BJ (cell line): Measurements from ENCODE around the gene COL19A1. TPM values are rescaled to one million over a fixed set of nuclear protein-coding genes. Genes with fewer than 3 reads are reported as not detected.

Experiments
- CTCF ChIA-PET: fragments of 350-600 bp; formaldehyde crosslinking; extraction: SDS; loops from one replicate; lab custom pipeline; 2021; ENCODE audit warnings: antibody characterized with exemption, inconsistent platforms; lab: Yijun Ruan, JAX
- POLR2A ChIA-PET: fragments of 300-600 bp; sonication (Branson Sonifier 250); formaldehyde crosslinking; extraction: SDS; loops from one replicate; lab custom pipeline; 2021; ENCODE audit warnings: antibody characterized with exemption; lab: Charles Lee
- DNase-seq: peaks from one replicate; pipeline ENCODE4 v3.0.0-alpha.2; 2011; ENCODE audit warnings: low read depth
- H3K27me3 ChIP-seq: 2 replicates; pipeline ENCODE4 v1.6.0; 2011; ENCODE audit warnings: low read length; ENCODE audit not compliant: control insufficient read depth, insufficient read depth
- H3K36me3 ChIP-seq: 2 replicates; pipeline ENCODE4 v1.5.1; 2011; ENCODE audit warnings: low read length; ENCODE audit not compliant: control insufficient read depth, insufficient read depth
- H3K4me3 ChIP-seq: 2 replicates; pipeline ENCODE4 v1.5.1; 2011; ENCODE audit warnings: low read depth, mild to moderate bottlenecking, control low read depth, low read length
- polyA plus RNA-seq: library from polyadenylated mRNA; depleted of rRNA; stranded (reverse); fragments of >200 nt; gene quantifications from 2 replicates; pipeline ENCODE4 v1.2.3, GENCODE V29; 2011; rRNA removed
- small RNA-seq: library from RNA; depleted of rRNA; stranded (forward); fragments of <200 nt; gene quantifications from one replicate; pipeline ENCODE3, GENCODE V24; 2012; ENCODE audit warnings: low replicate concordance, low read depth; ENCODE audit not compliant: insufficient read length
- TF ChIP-seq, protein P1 (sequence below): IDR thresholded peaks from 2 replicates; pipeline ENCODE4 v1.5.1; 2011; ENCODE audit warnings: low read depth, mild to moderate bottlenecking, control low read depth, inconsistent platforms, low read length, moderate library complexity; ENCODE audit not compliant: insufficient read depth

The COL19A1 gene
- polyA plus RNA-seq, 1 experiment: 0.11 TPM

DNA sequence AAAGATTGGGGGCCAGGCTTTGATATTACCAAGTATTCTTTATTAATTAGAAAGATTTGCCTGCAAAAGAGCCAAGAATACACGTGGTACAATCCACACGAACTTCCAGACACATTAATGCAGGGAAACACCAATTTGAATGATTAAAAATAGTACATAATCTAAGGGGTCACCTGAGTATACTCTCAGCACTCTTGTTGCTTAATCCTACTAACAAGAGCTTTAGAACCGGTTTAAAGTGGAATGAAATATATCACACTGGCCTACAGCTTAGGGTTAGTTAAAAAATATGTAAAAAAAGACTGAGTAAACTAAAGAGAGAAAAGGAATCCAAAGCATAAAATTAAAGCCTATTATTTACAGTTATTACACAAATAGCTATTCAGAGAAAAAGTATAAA lies 387.6 kb downstream of the COL19A1 start:
- no peak overlapping the region for H3K4me3 ChIP-seq
- ChIA-PET POLR2A (no interaction called here), CTCF (interaction anchor here (1.2 kb wide), 1 partner anchor 56 kb away, joined by 4 read pairs; no protein-coding TSS in a partner anchor)
- no peaks in the 10 kb centered on the region for H3K27me3 ChIP-seq
- no peak for DNase-seq
- no peaks in the 10 kb centered on the region for H3K36me3 ChIP-seq
- TF ChIP-seq, protein P1, sequence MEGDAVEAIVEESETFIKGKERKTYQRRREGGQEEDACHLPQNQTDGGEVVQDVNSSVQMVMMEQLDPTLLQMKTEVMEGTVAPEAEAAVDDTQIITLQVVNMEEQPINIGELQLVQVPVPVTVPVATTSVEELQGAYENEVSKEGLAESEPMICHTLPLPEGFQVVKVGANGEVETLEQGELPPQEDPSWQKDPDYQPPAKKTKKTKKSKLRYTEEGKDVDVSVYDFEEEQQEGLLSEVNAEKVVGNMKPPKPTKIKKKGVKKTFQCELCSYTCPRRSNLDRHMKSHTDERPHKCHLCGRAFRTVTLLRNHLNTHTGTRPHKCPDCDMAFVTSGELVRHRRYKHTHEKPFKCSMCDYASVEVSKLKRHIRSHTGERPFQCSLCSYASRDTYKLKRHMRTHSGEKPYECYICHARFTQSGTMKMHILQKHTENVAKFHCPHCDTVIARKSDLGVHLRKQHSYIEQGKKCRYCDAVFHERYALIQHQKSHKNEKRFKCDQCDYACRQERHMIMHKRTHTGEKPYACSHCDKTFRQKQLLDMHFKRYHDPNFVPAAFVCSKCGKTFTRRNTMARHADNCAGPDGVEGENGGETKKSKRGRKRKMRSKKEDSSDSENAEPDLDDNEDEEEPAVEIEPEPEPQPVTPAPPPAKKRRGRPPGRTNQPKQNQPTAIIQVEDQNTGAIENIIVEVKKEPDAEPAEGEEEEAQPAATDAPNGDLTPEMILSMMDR: no peak

DNA sequence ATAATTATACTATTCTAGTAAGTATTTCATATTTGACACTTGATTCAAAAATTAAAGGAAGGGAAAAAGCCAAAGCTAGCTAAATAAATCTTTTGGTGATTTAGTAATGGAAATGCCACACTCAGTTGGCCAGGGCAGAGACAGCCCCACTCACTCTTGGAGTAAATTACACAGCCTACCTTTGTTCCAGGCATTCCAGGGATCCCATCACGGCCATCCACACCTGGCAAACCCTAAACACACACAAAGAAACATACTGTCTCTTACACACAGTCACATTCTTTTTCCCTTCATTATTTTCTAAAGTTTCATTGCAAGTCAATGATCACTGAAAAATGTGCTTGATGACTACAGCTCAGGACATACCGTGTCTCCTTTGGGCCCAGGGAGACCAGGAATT lies 388.4 kb downstream of the COL19A1 start:
- ChIA-PET CTCF (no interaction called here), POLR2A (no interaction called here)
- no peak for DNase-seq
- no peak overlapping the region for H3K4me3 ChIP-seq
- no peaks in the 10 kb centered on the region for H3K36me3 ChIP-seq
- no peaks in the 10 kb centered on the region for H3K27me3 ChIP-seq
- TF ChIP-seq, protein P1: no peak

DNA sequence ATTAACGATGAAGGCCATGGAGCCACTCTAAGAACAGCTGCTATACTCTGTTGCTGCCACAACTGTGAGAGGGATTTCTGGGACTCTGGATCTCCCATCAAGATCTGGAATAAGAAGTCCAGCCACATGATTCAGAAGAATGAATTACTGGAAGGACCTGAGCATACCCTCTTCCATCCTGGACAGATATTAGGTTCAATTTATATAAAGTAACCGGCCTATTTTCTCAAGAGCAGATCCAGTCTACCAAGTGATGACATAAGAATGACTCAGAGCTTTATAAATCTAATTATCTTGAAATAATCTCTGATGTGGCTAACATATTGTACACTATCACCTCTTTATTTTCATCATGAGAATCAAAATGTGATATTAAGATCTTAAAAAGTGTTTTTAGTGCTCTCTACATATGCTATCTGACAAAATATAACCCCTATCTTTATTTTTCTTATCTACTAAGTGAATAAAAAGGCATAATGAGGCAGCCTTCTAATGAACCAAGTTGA lies 391.5 kb downstream of the COL19A1 start:
- DNase-seq: no peak
- TF ChIP-seq, protein P1: no peak
- ChIA-PET POLR2A (no interaction called here), CTCF (interaction anchor here (0.6 kb wide), 1 partner anchor 14 kb away, joined by 3 read pairs; no protein-coding TSS in a partner anchor)
- Histone ChIP-seq H3K27me3 (no peaks in the 10 kb centered on the region), H3K4me3 (no peak overlapping the region), H3K36me3 (no peaks in the 10 kb centered on the region)

DNA sequence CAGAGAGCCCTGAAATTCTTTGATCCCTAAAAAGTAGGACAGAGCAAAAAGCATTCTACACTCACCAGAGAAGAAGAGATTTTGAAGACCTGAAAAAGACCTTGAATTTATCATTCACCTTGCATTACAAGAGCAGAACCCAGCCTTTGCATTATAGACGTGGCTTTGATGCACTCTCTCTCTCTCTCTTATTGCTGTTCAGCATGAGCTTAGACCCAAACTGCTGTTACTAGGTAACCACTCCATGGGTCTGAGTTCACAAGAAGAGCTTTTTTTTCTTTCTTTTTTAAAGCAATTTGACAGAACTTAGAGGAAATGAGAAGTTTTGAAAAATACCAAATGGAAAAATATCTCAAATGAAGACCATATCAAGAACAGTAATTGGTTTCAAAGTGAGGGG lies 392.1 kb downstream of the COL19A1 start:
- H3K4me3 ChIP-seq: no peak overlapping the region
- DNase-seq: no peak
- TF ChIP-seq, protein P1: no peak
- H3K36me3 ChIP-seq: no peaks in the 10 kb centered on the region
- ChIA-PET CTCF (interaction anchor here (0.6 kb wide), 1 partner anchor 15 kb away, joined by 3 read pairs; no protein-coding TSS in a partner anchor), POLR2A (no interaction called here)
- no peaks in the 10 kb centered on the region for H3K27me3 ChIP-seq

Small RNA genes lying within 50 kb of the gene (small RNA-seq; reads per million reads assigned to genes)
- gene RPL37P15: not detected

Other genes starting within 250 kb of the COL19A1 start
- 9.0 and 19.1 TPM in 2 replicates for gene LMBRD1, start 69.5 kb upstream of the COL19A1 start, polyA plus RNA-seq